Epithelial cell of proximal tubule (primary cell): ENCODE data around the gene CTDP1. TPM values are rescaled to one million over a fixed set of nuclear protein-coding genes. Genes with fewer than 3 reads are reported as not detected.
A peak's percentile ranks its signal among the peaks of the same experiment; 100 is the strongest.

Source experiments
- DNase-seq: peaks from one replicate; pipeline ENCODE4 v3.0.0-alpha.2; 2011; ENCODE audit warnings: low read depth
- H3K4me3 ChIP-seq: 2 replicates; pipeline ENCODE4 v1.5.1; 2011; ENCODE audit warnings: low read depth, mild to moderate bottlenecking, low read length
- total RNA-seq: library from RNA; depleted of rRNA; stranded (reverse); fragments of >200 nt; gene quantifications from 2 replicates; pipeline ENCODE4 v1.2.3, GENCODE V29; 2015
- TF ChIP-seq, protein P1 (sequence below): conservative IDR thresholded peaks from 2 replicates; pipeline ENCODE4 v1.5.1; 2012; ENCODE audit warnings: low read depth, mild to moderate bottlenecking, low read length

Gene CTDP1
- total RNA-seq, 1 donor from 2014 or later: 13.9 TPM

DNA sequence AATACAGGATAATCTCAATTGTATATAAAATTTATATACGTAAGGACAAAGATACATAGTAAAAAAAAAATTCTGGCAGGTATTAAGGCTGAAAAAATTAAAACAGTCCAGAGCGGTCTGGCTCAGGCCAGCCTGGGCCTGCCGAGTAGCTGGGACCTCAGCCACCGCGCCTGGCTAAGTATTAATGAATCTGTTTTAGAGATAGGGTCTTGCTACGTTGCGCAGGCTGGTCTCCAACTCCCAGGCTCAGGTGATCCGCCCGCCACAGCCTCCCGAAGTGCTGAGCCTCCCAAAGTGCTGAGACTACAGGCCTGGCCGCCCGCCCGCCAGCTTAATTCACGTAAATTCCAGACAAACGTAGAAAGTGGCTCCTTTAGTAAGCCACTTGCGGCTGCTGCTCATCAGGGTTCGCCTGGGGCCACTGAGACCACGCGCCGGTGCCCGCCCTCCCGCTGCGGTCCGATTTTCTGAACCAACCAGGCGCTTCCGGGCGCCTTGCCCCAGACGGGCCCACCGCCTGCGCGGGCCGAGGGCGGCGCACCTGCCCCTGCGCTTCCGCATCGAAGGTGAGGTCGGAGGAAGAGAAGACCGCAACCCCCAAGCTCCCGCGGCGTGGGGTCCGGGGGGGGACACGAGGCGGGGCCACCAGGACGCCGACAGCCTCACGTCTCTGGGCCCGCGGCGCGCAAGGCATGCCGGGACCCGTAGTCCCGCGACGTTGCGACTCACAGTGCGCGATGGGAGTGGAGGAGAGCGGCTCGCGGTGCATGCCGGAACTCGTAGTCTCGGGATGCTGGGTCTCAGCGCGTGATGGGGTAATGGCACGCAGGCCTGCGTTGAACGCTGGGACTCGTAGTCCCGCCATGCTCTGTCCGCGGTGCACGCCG lies 695 bp upstream of the CTDP1 start:
- TF ChIP-seq, protein P1, sequence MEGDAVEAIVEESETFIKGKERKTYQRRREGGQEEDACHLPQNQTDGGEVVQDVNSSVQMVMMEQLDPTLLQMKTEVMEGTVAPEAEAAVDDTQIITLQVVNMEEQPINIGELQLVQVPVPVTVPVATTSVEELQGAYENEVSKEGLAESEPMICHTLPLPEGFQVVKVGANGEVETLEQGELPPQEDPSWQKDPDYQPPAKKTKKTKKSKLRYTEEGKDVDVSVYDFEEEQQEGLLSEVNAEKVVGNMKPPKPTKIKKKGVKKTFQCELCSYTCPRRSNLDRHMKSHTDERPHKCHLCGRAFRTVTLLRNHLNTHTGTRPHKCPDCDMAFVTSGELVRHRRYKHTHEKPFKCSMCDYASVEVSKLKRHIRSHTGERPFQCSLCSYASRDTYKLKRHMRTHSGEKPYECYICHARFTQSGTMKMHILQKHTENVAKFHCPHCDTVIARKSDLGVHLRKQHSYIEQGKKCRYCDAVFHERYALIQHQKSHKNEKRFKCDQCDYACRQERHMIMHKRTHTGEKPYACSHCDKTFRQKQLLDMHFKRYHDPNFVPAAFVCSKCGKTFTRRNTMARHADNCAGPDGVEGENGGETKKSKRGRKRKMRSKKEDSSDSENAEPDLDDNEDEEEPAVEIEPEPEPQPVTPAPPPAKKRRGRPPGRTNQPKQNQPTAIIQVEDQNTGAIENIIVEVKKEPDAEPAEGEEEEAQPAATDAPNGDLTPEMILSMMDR: no peak
- peak overlapping the region; percentile 94 for H3K4me3 ChIP-seq
- peak; percentile 81 for DNase-seq

DNA sequence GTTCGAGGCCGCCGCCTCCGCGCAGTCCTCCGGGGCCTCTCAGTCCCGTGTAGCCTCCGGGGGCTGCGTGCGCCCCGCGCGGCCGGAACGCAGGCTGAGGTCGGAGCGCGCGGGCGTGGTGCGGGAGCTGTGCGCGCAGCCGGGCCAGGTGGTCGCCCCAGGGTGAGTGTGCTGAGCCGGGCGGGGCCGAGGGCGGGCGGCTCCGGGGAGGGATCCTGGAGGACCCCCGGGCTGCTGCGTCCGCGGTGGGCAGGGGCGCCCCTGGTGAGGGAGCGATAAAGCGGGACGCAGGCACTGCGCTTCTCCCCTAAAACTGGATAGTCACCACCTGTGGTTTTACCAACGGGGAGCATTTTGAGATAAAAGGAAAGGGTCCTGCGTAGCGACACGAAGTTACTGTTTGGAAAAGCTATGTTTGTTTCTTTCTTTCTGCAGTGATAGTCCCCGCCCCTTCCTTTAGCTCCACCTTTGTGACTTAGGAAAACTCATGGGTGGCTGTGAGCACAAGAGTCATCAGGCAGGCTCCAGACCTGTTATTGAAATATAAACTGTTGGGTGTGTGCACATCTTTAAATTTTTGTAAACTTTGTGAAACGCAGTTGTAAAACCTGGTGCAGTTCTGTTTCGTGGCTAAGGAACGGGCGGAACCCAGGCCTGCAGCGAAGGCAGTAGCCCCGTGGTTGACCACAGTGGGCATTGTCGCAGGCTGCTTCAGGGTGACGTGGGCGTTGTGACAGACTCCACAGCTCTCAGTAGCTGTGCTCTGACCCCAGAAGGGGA lies 687 bp downstream of the CTDP1 start:
- no peak for DNase-seq
- peak overlapping the region; percentile 94 for H3K4me3 ChIP-seq
- TF ChIP-seq, protein P1: no peak

DNA sequence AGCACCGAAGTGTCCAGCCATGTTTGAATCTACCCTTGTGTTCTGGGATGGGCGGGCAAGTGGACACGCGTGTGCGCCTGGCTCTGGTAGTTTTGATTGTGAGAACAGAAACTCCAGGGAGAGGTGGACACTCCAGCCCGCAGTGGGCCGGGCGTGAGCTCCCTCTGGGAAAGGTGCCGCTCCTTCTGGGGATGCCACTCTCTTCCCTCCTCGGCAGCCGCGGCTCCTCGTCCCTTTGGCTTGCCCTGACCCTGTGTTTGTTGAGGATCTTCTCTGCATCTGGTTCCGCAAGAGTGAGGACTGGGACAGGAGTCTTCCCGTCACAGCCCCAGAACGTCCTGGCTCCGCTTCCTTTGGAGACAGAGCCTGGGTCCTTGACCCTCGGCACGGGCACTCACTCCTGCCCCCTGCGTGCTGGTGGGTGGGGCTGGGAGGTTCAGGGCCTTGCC lies 1.3 kb downstream of the CTDP1 start:
- no peak for DNase-seq
- TF ChIP-seq, protein P1: no peak
- H3K4me3 ChIP-seq: peak overlapping the region; percentile 94

GRCh38 chr18:79681484-79682387 lies 2.1 kb downstream of the CTDP1 start:
- peak overlapping the region; percentile 94 for H3K4me3 ChIP-seq
- TF ChIP-seq, protein P1: no peak
- no peak for DNase-seq

- no peak overlapping the region for H3K4me3 ChIP-seq
- TF ChIP-seq, protein P1: no peak
- DNase-seq: no peak
Observed at GRCh38 chr18:79682481-79682880, 2.9 kb downstream of the CTDP1 start.

DNA sequence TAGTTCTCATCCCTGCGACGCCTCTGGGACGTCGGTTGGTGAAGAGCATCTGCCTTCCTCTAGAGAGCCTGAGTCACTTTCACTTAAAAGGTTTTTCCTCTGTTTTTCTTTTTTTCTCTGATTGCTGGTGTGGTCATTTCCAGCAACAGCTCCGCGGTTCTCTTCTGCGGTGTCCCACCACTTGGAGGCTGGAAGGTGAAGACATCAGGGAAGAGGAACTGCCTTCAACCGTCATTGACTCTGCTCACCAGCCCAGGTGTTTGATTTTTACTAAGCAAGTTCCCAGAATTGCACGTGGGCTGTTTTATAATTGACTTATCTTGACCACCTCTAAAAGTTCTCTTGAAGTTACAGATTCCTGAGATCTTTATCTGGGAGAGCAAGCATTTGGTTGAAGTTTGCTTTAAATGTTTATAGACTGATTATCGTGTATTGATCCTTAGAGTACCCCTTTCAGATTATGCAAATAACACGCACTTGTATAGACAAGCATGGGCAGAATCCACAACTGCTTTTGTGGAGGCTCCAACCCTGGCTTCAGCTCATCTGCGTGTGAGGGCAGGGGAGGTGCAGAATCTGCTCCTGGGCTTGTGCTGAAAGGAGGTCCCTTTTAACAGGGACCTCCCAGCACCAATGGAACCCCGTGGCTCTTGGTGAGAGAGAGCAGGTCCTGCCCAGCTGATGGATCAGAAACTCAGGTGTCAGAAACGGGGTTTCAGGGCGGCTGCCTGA lies 3.5 kb downstream of the CTDP1 start:
- TF ChIP-seq, protein P1: no peak
- no peak overlapping the region for H3K4me3 ChIP-seq
- DNase-seq: no peak
